GM19035 (cell line): ENCODE measurements around the gene FBXO44.
"Not testable (repeated sequence)": the region's sequence is repeated elsewhere in the genome, so short reads cannot be mapped to it uniquely, and the experiment has no call there.

ENCODE experiments used
- ATAC-seq: cut with Tn5 transposase; IDR thresholded peaks from one replicate; pipeline ENCODE4 v1.9.1; 2021; ENCODE audit not compliant: unreplicated experiment

Gene FBXO44, protein sequence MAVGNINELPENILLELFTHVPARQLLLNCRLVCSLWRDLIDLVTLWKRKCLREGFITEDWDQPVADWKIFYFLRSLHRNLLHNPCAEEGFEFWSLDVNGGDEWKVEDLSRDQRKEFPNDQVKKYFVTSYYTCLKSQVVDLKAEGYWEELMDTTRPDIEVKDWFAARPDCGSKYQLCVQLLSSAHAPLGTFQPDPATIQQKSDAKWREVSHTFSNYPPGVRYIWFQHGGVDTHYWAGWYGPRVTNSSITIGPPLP

DNA sequence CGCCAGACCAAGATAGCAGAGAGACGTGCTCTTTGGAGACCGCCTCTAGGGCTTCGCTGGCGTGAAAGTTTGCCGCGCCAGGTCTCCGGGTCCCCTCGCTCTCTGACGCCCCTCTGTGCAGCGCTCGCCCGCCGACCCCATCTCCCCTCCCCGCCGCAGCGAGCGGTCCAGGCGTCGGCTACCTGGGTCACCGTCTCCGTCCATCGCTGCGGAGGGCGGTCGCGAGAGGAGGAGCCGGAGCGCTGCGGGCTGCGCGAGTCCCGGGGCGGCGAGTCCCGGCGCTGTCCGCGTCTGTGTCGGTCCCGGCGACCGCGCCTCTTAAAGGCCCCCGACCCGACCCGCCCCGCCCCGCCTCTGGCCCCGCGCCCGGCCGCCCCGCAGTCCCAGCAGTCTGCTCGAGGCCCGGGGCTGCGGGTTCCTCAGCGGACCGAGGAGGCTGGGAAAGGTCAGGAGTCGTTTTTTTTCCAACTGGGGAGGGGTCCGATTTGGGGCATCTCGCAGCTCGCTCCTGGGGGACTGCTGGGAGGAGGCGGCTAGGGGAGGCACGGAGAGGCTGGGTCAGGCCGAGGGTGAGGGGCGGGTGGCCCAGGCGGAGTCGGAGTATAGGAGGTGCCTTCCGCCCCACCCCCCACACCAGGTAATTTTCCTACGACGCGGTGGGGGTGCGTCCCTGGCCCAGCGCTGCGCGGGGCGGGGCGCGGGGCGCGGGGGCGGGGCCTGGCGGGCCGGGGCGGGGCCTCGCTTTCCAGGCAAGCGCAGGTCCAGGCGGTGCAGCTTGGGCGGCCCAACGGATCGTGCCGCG is at the start of gene FBXO44, which contains the start of gene FBXO2:
Gene FBXO44, plus strand, starts transcription at position 741 of the 802 bp plus-strand sequence. CDS start 959 bp downstream, outside the sequence.
Gene FBXO2, minus strand, starts transcription at position 293 of the 802 bp plus-strand sequence. Its CDS starts 89 bp downstream, at position 204.
- ATAC-seq, result peak; percentile 72

DNA sequence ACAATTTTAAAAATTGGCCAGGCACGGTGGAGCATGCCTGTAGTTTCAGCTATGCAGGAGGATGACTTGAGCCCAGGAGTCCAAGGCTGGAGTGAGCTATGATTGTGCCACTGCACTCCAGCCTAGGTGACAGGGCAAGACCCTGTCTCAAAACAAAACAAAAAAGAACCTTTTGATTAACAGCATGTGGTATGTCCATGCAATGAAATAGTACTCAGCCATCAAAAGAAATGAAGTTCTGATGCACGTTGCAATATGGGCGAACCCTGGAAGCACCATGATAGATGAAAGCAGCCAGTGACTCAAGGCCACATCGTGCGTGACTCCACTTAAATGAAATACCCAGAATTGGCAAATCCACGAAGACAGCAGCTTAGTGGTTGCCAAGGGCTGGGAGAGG is 47.9 kb upstream of the FBXO44 start:
- no peak for ATAC-seq

DNA sequence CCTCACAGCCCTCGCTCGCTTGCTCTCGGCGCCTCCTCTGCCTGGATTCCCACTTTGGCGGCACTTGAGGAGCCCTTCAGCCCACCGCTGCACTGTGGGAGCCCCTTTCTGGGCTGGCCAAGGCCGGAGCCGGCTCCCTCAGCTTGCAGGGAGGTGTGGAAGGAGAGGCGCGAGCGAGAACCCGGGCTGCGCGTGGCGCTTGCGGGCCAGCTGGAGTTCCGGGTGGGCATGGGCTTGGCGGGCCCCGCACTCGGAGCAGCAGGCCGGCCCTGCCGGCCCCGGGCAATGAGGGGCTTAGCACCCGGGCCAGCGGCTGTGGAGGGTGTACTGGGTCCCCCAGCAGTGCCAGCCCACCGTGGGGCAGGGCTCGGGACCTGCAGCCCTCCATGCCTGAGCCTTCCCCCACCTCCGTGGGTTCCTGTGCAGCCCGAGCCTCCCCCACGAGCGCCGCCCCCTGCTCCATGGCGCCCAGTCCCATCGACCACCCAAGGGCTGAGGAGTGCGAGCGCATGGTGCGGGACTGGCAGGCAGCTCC is 46.0 kb upstream of the FBXO44 start:
- not testable (repeated sequence) for ATAC-seq

DNA sequence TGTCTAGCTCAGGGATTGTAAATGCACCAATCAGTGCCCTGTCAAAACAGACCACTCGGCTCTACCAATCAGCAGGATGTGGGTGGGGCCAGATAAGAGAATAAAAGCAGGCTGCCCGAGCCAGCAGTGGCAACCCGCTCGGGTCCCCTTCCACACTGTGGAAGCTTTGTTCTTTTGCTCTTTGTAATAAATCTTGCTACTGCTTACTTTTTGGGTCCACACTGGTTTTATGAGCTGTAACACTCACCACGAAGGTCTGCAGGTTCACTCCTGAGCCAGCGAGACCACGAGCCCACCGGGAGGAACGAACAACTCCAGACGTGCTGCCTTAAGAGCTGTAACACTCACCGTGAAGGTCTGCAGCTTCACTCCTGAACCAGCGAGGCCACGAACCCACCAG is 45.3 kb upstream of the FBXO44 start:
- not testable (repeated sequence) for ATAC-seq

DNA sequence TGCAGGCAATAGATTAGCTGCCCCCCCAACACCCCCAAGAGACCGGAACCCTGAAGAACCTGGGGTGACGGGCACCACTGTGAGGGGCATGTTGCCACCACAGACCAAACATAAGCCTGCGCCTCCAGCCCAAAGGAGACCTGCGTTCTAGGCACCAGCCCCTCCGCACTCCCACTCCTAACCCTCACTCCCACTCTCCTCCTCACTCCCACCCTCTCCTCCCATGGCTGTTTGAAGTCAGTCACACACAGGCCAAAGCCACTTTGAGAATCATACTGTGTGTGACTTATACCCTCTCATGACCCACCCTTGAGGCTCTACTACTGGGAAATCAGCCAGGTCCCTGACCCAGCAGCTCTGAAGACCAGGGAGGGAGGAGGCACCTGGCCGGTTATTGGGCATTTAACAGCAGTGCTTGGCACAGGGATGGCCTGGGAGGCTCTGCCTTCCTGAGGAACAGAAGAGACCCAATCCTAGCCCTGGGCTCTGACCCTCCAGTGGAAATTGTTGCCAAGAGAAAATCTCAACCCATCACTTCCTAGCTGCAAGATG is 44.0 kb upstream of the FBXO44 start:
- no peak for ATAC-seq

DNA sequence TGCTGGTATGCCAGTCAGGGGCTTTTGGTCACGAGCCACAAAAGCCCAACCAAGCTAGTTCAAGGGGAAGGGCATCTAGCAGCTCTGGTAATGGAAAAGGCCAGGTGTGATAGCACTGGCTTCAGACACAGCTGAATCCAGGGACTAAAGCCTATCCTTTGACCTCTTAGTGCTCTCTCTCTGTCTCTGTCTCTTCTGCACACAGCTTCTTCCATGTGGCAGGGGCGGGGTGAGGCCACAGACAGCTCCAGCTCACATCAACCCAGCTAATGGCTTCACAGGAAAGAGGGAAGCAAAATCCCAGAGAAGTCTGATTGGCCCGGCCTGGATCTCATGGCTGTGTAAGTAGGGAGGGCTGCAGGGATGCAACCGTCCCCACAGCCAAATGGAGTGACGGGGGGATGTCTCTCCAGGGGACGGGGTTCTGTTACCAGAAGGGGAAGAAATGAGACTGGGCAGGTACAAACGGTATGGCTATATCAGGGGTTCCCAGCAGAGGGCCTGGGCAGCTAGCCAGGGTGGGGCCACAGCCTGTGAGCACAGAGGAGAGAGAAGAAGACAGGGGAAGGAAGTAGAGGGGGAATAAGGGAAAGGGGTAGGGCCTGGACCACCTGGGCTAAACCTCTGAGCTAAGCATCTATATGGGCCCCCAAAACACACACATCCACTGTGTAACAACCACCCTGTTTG is 42.9 kb upstream of the FBXO44 start:
- ATAC-seq, result no peak

DNA sequence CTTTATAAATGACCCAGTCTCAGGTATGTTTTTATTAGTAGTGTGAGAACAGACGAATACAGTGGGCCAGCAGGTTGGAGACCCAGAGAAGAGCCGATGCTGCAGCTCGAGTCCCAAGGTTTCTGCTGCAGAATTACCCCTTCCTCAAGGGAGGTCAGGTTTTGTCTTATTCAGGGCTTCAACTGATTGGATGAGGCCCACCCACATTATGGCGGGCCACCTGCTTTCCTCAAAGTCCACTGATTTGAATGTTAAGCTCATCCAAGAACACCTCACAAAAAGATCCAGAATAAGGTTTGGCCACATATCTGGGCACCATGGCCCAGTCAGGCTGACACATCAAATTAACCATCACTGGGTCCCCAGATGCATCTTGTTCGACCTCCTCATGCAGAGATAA is 41.3 kb upstream of the FBXO44 start:
- no peak for ATAC-seq

DNA sequence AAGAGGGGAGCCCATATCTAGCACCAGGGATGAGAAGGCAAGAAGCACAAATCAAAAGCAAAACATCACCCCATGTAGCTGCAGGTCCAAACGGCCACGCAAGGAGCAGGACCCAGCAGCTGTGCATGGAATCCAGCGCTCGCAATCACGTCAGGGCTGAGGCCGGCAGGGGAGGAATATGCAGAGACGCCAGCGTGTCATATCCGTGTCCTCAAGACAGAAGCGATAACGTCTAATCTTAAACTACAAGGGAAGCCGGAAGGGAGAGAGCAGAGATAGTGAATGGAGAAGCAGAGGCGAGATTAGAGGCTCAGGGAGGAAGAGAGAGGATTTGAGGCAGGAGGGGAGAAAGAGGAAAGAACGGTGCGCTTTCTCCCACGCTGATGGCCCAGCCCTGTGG is 39.6 kb upstream of the FBXO44 start:
- ATAC-seq, result no peak

DNA sequence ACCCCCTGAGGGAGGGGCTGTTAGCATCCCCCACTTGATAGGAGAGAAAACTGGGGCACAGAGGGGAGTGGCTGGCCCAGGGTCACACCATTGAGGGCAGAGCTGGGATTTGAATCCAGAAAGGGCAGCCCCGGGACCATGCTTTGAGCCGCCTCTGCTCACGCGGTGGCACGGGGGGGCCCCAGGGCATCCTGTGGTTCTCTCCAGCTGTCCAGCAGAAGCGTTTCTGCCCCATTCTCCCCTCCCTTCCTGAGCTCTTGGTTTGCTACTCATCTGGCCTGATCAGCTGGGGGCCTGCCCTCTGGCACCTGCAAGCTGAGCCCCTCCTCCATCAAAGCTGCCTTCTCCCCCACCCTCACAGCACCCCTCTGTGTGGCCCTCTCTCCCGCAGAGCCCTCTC is 37.9 kb upstream of the FBXO44 start:
- no peak for ATAC-seq

DNA sequence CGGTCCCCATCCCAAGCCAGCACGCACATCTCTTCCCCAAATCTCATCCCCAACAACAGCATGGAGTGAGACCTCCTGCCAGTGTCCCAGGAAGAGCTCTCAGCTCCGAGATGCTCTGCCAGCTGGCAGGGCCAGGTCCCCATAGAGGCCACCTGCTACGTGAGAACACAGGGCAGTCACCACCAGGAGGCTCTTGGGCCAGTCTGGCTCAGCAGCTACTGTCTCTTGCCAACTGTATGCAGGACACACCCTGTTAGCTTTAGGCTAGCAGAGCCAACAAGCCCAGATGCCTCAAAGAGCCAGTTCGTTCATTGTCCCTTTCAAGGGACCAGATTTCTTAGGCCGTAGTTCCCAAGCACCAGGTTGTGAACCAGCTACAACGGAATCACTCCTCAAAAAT is 37.4 kb upstream of the FBXO44 start:
- ATAC-seq, result no peak

DNA sequence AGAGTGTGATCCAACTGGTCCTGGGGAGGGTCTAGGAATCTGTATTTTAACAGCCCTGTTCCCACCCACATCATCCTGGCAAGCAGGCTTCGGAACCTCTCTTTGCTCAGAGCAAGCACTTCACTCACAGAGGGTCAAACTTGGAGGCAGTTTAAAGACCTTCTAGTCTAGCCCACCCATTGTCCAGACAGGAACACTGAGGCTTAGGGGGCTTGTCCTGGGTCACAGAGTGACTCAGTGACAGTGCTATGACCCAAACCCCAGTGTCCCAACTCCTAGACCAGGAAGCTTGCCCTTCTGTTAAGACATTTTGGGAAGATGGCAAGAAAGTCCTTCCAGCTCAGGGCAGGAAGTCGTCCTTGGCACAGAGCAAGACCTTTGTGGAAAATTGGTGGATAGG is 36.9 kb upstream of the FBXO44 start:
- ATAC-seq, result no peak

DNA sequence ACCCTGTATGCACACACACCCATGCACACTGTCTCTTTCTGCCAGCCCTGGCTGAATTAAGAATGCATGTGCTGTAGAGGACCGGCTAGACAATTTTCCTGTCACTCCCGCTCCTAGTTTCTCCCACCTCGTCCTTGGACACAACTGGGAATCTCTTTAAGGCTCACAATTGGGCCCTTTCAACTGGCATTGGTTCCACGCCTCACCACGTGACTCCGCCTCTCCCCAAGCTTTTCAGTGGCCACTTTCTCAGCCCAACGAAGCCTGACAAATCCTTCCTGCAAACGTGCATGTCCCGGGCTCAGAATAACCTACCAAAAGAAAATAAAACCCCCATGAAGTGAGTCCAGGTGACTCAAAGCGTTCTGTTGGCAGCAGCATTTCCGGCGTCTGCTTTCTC is 34.3 kb upstream of the FBXO44 start:
- no peak for ATAC-seq

DNA sequence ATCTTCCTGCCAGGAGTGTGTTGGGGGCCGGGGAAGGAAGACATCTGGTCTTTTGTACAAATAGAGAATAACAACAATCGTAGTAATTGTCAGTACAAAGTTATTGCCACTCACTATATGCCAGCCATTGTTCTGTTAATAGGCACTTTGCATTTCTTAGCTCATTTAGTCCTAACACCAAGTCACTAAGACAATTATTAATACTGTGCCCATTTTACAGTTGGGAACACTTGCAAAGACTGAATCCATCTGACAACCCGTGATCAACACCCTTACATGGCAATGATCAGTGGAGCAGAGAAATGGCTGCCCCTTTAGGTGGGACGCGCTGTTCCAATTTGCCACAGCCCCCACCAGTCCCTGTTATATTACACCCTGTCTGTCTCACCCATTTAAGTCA is 33.8 kb upstream of the FBXO44 start:
- ATAC-seq, result no peak

DNA sequence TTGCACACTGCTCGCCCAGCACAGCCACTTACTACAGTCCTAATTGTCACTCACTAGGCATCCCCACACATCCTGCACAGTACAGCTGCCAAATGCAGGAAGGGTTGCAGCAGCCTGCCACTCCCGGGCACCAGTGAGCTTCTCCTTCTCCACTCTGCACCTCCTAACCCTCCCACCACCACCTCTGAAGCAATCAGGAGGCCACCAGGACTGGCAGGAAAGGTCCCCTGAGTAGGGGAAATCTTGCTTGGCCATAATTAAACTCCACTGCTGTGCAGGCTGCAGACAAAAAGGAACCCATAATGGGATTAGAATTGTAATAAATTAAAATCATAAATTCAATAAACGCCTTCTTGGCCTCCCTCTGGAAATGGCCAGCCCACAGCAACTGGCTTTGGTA is 32.3 kb upstream of the FBXO44 start:
- ATAC-seq, result no peak

DNA sequence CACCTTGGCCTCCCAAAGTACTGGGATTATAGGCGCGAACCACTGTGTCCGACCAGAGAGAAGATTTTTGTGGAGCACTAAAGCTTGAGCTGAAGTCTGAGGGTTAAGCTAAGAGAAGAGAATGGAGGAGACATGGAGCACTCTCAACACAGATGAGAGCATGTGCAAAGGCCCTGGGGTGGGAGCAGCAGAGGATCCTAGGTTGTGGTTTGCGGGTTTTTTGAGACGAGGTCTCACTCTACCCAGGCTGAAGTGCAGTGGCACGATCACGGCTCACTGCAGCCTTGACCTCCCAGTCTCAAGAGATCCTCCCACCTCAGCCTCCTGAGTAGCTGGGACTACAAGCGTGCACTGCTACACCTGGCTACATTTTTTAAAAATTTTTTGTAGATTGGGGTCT is 31.0 kb upstream of the FBXO44 start:
- ATAC-seq, result no peak

DNA sequence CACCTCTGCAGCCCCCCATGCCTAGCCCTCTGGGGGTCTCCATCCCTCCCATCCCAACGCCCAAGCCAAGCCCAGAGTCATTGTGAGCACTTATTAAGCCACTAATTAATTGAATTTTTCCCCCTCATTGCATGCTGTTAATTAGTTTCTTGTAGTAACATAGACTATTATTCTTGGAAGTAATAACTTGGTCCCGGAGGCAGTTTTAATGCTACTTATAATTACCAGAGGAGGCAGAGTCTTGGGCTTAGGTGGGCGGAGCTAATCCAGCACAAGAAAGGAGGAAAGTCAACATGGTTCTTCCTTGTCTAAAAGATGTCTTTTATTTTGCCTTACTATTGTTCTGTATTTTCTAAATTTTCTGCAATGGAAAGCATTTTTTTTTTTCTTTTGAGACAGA is 28.1 kb upstream of the FBXO44 start:
- no peak for ATAC-seq

DNA sequence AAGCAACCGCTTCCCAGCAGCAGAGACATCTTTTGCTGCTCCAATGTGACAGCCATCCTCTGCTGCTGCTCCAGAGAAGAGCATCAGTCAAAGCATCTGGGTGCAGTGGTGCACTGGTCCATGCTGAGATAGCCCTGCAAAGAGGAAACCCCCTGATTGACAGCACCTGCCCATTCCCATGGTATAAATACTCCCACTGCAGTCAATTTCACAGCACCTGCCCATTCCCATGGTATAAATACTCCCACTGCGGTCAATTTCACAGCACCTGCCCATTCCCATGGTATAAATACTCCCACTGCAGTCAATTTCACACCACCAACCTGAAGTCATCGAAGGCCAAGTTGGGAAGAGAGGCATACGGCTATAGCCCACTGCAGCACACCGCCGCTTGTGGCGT is 25.9 kb upstream of the FBXO44 start:
- ATAC-seq, result no peak

DNA sequence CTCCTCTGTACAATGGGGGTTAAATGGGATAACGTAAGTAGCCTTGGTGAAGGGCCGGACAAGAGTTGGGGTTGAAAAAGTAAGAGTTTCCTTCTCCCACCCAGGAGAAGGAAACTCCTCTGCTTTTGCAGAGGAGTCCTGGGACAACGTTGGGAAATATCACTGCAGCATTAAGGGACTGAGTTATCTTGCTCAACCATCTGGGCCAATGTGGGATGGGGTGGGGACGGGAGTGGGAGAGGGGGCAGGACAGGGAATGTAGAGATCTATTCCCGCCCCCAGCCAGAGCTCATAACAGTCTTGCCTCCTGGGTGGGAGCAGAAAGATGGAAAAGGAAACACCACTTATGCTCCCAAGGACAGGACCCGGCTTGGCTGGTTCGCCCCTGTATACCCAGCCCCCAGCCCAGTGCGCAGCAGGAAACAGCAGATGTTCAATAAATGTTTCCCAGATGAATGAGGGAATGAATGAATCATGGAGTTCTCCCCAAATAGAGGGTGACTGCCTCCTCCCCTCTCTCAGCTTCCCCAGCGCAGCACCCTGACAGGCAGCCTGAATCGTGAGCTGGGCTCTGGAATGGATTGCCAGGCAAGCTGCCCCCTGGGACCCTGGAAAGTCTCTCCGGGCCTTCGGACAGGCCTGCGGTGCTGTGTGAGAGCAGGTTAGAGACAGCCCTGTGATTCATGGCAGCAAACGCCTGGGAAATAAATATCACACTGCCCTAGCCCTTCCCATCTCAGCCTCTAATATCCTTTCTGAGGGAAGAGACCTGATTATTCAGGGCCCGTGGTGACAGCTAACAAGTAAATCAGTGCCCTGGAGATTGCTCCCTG is 25.3 kb upstream of the FBXO44 start:
- no peak for ATAC-seq

DNA sequence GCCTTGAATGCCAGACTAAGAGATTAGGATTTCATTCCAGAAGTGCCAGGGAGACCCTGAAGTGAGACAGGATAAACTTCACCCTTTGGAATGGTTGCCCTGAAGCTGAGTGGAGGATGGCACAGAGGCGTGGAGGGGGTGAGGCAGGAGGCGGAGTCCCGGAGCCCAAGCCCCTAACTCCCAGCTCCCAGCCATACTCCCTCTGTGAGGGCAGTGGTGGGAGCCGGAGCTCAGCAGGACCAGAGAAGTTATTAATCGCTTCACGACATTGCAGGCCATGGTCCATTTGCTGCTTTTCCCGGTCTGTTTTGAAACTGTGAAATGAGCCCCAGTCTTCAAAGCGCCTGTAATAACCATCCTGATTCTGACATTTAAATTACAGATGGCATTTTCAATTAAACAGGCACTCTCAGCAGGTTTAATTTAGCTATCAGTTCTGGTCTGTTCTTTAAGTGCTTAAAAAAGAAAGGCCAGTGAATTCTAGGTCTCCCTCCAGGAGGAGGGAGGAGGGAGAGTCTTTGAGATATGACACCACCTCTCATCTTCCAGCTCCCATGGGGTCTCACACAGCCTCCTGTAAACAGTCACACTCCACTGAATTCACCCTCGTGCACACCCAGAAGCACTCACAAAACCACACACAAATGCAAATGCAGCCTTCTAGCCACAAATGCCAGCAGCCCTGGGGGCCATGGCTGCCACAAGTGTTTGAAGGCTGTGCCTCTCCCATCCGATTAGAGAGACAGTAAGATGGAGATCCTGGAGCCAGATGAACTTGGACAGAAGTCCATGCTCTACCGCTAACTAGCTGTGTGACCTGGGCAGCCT is 20.1 kb upstream of the FBXO44 start:
- ATAC-seq, result no peak

DNA sequence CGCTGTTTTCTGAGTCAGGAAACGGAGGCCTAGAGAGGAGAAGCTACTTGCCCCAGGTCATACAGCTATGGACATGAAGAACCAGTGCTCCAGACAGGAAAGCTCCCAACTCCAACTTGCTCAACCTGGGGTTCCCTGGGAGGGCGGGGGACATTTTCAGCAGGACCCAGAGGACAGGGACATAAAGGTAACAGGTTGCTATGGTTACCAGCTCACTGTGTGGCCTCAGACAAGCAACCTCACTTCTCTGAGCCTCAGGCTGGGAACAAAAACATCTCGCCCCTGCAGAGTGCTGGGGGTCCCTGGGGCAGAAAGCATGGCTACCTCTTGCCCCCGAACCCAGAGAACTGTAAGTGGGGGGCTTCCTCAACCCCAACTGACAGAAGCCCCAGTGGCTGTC is 16.6 kb upstream of the FBXO44 start:
- ATAC-seq, result no peak
